ENCODE measurements around the gene NFIA. TPM values are rescaled to one million over a fixed set of nuclear protein-coding genes. Genes with fewer than 3 reads are reported as not detected.
A peak's percentile ranks its signal among the peaks of the same experiment; 100 is the strongest.

The NFIA gene
- total and polyA plus RNA-seq, 2 of the 13 experiments (the other 11 are each of a cell fraction or from before 2014, with no cell fraction given) = 14.7 to 28.5 TPM

DNA sequence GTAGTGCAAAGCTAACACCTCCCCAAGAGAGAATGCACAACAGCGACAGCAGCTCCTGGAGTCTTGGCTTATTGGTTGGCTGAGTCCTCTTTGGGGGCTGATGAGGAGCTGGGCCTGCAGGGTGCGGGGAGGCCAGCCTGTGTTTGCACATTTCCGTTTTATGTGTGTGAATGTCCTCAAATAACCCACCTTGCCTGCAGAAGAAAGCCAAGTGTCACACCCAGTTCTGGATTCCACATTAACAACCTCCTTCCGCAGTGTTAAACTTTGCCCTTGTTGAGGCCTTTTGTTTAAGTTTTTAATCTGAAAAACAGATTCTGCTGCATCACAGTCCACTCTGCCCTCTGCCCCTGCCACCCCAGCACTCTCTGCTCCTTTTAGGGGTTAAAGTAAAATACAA, 368.1 kb downstream of the NFIA start (continued):
- TF ChIP-seq CC2D1A (CRISPR knock-in tag; IDR thresholded peaks at IDR 0.05) (no peak), HNF4G (IDR thresholded peaks at IDR 0.05; ENCODE audit: borderline replicate concordance, low read depth, low read length) (peak; percentile 4; the same call in 1 of the 2 replicates), HNF4G (CRISPR knock-in tag; IDR thresholded peaks at IDR 0.05; ENCODE audit: borderline replicate concordance, low read depth) (peak; percentile 39; the same call in 1 of the 2 replicates), RARA (CRISPR knock-in tag; IDR thresholded peaks at IDR 0.05) (peak; percentile 79), EP300 (IDR thresholded peaks at IDR 0.05; ENCODE audit: low read depth in 2 of 2, low read length in 2 of 2) (peak in 1 of 2 experiments; percentile 68; a peak in 2 of 4 replicates), EP300 (CRISPR knock-in tag; IDR thresholded peaks at IDR 0.05; ENCODE audit: borderline replicate concordance) (no peak; the same call in 1 of the 2 replicates), PRDM4 (CRISPR knock-in tag; IDR thresholded peaks at IDR 0.05; ENCODE audit: borderline replicate concordance) (no peak), JUND (CRISPR knock-in tag; IDR thresholded peaks at IDR 0.05) (no peak), ZFX (CRISPR knock-in tag; IDR thresholded peaks at IDR 0.05; ENCODE audit: low read depth) (peak; percentile 59; the same call in 1 of the 2 replicates), ZNF737 (CRISPR knock-in tag; IDR thresholded peaks at IDR 0.05; ENCODE audit: borderline replicate concordance) (no peak), ZNF263 (CRISPR knock-in tag; IDR thresholded peaks at IDR 0.05) (peak; percentile 70), PHF21A (CRISPR knock-in tag; IDR thresholded peaks at IDR 0.05) (peak; percentile 37; the same call in 1 of the 2 replicates), HBP1 (CRISPR knock-in tag; IDR thresholded peaks at IDR 0.05; ENCODE audit: low read depth) (no peak), IKZF5 (CRISPR knock-in tag; IDR thresholded peaks at IDR 0.05) (peak; percentile 42; the same call in 1 of the 2 replicates), U2AF2 (IDR thresholded peaks at IDR 0.05; ENCODE audit: low read depth, low read length) (no peak), ZNF292 (CRISPR knock-in tag; IDR thresholded peaks at IDR 0.05; ENCODE audit: borderline replicate concordance, low read depth) (0 out of 2 replicates have a peak, but pooled peaks have one; percentile 25), ATF1 (CRISPR knock-in tag; IDR thresholded peaks at IDR 0.05) (0 out of 2 replicates have a peak, but pooled peaks have one; percentile 33)
- TF ChIP-seq, protein P1, sequence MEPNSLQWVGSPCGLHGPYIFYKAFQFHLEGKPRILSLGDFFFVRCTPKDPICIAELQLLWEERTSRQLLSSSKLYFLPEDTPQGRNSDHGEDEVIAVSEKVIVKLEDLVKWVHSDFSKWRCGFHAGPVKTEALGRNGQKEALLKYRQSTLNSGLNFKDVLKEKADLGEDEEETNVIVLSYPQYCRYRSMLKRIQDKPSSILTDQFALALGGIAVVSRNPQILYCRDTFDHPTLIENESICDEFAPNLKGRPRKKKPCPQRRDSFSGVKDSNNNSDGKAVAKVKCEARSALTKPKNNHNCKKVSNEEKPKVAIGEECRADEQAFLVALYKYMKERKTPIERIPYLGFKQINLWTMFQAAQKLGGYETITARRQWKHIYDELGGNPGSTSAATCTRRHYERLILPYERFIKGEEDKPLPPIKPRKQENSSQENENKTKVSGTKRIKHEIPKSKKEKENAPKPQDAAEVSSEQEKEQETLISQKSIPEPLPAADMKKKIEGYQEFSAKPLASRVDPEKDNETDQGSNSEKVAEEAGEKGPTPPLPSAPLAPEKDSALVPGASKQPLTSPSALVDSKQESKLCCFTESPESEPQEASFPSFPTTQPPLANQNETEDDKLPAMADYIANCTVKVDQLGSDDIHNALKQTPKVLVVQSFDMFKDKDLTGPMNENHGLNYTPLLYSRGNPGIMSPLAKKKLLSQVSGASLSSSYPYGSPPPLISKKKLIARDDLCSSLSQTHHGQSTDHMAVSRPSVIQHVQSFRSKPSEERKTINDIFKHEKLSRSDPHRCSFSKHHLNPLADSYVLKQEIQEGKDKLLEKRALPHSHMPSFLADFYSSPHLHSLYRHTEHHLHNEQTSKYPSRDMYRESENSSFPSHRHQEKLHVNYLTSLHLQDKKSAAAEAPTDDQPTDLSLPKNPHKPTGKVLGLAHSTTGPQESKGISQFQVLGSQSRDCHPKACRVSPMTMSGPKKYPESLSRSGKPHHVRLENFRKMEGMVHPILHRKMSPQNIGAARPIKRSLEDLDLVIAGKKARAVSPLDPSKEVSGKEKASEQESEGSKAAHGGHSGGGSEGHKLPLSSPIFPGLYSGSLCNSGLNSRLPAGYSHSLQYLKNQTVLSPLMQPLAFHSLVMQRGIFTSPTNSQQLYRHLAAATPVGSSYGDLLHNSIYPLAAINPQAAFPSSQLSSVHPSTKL (CRISPR knock-in tag; IDR thresholded peaks at IDR 0.05) = peak; percentile 74
- TF ChIP-seq, protein P2, sequence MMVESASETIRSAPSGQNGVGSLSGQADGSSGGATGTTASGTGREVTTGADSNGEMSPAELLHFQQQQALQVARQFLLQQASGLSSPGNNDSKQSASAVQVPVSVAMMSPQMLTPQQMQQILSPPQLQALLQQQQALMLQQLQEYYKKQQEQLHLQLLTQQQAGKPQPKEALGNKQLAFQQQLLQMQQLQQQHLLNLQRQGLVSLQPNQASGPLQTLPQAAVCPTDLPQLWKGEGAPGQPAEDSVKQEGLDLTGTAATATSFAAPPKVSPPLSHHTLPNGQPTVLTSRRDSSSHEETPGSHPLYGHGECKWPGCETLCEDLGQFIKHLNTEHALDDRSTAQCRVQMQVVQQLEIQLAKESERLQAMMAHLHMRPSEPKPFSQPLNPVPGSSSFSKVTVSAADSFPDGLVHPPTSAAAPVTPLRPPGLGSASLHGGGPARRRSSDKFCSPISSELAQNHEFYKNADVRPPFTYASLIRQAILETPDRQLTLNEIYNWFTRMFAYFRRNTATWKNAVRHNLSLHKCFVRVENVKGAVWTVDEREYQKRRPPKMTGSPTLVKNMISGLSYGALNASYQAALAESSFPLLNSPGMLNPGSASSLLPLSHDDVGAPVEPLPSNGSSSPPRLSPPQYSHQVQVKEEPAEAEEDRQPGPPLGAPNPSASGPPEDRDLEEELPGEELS (CRISPR knock-in tag; IDR thresholded peaks at IDR 0.05) = peak; percentile 56; the same call in 1 of the 2 replicates
